Measurements from ENCODE around the gene SDHD.
"Not testable (repeated sequence)": the region's sequence is repeated elsewhere in the genome, so short reads cannot be mapped to it uniquely, and the experiment has no call there.

Gene SDHD

GRCh38 chr11:112086422-112087191, at the start of gene SDHD, which contains the start of gene TIMM8B:
TSS of gene SDHD (plus strand) at chr11:112086873. CDS start at chr11:112086908, 35 bp downstream.
TSS of gene TIMM8B (minus strand) at chr11:112086756. CDS start at chr11:112086723, 33 bp downstream.
- peak; percentile 95 for DNase-seq (ENCODE audit: low read depth in 2 of 2)

DNA sequence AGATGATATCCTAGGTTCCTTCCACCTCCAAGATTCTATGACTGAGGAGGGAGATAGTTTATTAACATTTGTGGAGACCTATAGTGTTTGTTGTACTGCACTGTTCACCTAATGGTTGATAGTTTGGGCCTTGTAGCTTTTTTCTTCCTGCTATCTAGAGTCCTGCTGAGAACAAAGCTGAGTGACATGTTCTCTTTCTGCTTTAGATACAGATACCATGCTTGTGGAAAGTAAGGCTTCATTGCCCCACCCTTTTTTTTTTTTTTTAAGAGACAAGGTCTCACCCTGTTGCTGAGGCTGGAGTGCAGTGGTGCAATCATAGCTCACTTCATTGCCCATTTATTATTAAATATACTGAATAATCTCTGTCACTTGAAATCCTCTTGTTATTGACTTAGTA, 49.1 kb upstream of the SDHD start:
- DNase-seq (ENCODE audit: low read depth in 2 of 2), result no peak

- DNase-seq (ENCODE audit: low read depth in 2 of 2), result peak in 1 of 2 experiments; percentile 9
These were observed 44.3 kb upstream of the SDHD start for GRCh38 chr11:112042161-112042960.

GRCh38 chr11:112042961-112043304, 43.7 kb upstream of the SDHD start:
- no peak for DNase-seq (ENCODE audit: low read depth in 2 of 2)

DNA sequence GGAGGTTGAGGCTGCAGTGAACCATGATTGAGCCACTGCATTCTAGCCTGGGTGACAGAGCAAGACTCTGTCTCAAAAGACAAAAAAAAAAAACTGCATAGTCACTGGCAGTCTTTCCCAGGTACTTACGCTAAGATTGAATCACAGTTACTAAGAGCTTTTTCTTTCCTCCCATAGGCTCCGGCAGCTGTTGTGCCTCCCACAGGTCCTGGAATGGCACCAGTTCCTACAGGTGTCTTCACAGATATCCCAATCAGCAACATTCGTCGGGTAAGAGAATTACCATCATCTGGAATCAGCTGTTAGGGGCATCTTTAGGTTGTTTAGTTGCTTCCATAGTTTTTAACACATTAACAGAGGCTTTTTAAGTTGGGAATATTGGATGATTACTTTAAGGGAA, 41.7 kb upstream of the SDHD start:
- no peak for DNase-seq (ENCODE audit: low read depth in 2 of 2)

- DNase-seq (ENCODE audit: low read depth in 2 of 2), result not testable (repeated sequence)
These were observed 40.0 kb upstream of the SDHD start for GRCh38 chr11:112046647-112047046.

DNA sequence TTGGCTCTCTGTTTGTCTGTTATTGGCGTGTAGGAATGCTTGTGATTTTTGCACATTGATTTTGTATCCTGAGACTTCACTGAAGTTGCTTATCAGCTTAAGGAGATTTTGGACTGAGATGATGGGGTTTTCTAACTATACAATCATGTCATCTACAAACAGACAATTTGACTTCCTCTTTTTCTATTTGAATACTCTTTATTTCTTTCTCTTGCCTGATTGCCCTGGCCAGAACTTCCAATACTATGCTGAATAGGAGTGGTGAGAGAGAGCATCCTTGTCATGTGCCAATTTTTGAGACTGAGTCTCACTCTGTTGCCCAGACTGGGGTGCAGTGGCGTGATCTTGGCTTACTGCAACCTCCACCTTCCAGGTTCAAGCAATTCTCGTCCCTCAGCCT, 38.4 kb upstream of the SDHD start:
- DNase-seq (ENCODE audit: low read depth in 2 of 2), result not testable (repeated sequence)

GRCh38 chr11:112049777-112050176, 36.9 kb upstream of the SDHD start:
- DNase-seq (ENCODE audit: low read depth in 2 of 2), result no peak

- no peak for DNase-seq (ENCODE audit: low read depth in 2 of 2)
These were observed 36.0 kb upstream of the SDHD start for GRCh38 chr11:112050721-112051120.

- no peak for DNase-seq (ENCODE audit: low read depth in 2 of 2)
These were observed 34.9 kb upstream of the SDHD start for GRCh38 chr11:112051768-112052167.

DNA sequence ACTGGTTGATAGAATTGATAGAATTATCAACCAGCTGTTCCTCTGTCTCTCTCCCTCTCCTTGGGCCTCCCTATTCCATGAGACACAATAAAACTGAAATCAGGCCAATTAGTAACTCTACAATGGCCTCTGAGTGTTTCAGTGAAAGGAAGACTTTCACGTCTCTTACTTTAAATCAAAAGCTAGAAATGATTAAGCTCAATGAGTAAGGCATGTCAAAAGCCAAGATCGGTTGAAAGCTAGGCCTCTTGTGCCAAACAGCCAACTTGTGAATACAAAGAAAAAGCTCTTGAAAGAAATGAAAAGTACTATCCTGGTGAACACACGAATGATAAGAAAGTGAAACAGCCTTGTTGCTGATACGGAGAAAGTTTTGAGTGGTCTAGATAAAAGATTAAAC, 29.5 kb upstream of the SDHD start:
- no peak for DNase-seq (ENCODE audit: low read depth in 2 of 2)

DNA sequence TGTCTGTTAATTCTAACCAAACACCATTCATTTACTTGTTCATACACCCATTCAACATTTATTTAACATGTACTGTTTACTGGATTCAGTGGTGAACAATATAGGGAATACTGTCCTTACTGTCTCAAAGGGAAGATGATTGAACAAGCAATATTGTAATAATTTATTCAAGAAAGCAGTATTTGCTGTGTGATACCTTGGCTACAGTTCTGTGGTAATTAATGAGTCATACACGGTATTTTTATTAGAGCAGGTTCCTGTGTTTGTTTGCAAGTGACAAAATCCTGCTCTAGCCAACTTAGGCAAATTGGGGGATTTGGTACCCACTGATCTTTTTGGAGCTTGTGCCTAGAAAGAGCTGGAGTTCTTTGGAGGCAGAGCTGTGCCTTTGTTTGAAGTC, 28.6 kb upstream of the SDHD start:
- DNase-seq (ENCODE audit: low read depth in 2 of 2), result no peak

GRCh38 chr11:112062923-112063322, 23.8 kb upstream of the SDHD start:
- DNase-seq (ENCODE audit: low read depth in 2 of 2), result no peak

- peak; percentile 80 to 81 for DNase-seq (ENCODE audit: low read depth in 2 of 2)
These were observed 12.5 kb upstream of the SDHD start, which contains the start of the genes NKAPD1 and PIH1D2 for GRCh38 chr11:112073941-112074811. TSS of gene NKAPD1 (plus strand) at chr11:112074299. CDS start at chr11:112075575, 1,276 bp downstream. TSS of gene PIH1D2 (minus strand) at chr11:112074017. CDS start at chr11:112073174, 843 bp downstream.

- no peak for DNase-seq (ENCODE audit: low read depth in 2 of 2)
These were observed 3.9 kb upstream of the SDHD start for GRCh38 chr11:112082729-112083128.

DNA sequence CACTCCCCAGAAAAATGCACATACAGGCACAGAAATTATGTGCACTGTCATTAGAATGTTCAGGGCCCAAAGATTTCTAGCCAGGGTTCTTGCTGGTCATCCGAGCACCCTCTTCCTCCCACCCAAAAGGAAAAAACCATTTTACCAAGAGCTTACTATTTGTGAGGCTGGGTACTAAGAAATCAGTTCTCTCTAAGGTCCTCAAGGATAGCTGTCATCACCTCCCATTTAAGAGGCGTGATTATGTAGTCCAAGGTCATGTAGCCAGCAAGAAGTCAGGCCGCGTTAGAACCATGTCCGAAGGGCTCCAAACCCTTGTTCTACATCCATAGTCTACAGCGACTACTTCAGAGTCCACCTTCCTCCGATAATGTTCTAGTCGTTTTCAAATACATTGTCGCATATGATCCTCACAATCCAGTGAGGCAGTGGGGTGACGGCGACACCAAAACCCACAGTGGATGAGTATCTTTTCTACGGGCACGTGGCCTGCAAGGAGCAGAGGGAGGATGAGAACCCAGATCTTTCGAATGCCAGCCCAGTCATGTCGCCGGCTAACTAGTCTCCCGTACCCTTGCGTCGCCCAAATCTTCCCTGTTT, 751 bp upstream of the SDHD start:
- no peak for DNase-seq (ENCODE audit: low read depth in 2 of 2)

DNA sequence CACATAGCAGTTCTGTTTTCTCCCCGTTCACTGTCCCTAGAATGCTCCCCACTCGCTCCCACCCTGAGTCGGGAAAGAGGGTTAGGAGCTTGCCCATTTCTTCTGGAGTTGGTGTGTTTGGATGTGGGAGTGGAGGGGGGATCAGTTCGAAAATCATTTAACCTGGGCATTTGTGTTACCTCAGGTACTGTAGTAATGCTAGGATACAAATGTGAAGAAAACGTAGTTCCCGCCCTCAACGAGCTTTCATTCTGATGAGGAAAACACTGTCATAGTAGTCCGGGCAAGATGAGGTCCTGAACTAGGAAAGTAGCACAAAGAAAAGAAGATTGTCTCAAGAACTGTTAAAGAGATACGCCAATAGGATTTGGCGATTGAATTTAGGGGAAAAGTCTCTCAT, 539 bp downstream of the SDHD start:
- no peak for DNase-seq (ENCODE audit: low read depth in 2 of 2)

DNA sequence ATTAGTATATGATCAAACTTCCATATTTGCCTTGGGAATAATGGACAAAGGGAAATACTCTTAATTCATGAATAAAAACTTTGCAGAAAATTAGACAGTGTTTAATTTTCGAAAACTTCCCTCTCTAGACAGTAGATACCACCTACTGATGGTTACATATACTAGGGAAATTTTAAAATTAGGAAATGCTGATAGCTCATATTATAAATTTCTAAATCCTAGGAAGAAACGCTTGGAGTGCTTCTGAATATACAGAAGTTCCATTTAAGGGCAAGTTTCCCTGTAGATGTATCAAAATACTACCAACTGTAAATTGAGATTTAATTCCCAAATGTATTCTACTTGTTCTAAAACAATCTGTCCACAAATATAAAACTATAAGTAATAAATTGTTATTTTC, 8.6 kb downstream of the SDHD start:
- not testable (repeated sequence) for DNase-seq (ENCODE audit: low read depth in 2 of 2)

GRCh38 chr11:112096194-112096593, 9.5 kb downstream of the SDHD start:
- no peak for DNase-seq (ENCODE audit: low read depth in 2 of 2)

- no peak for DNase-seq (ENCODE audit: low read depth in 2 of 2)
These were observed 11.3 kb downstream of the SDHD start for GRCh38 chr11:112097734-112098528.

GRCh38 chr11:112100462-112100861, 13.8 kb downstream of the SDHD start:
- no peak for DNase-seq (ENCODE audit: low read depth in 2 of 2)
